T-helper 17 cell (primary cell): ENCODE measurements around the gene MARF1. TPM values are rescaled to one million over a fixed set of nuclear protein-coding genes. Genes with fewer than 3 reads are reported as not detected.

ENCODE experiments used
- ATAC-seq: fragments of 150-1000 bp; cut with Tn5 transposase; 2 replicates; pipeline ENCODE4 v1.10.0; 2021; ENCODE audit warnings: mild to moderate bottlenecking, moderate library complexity
- DNase-seq, 3 donors: peaks; one replicate each; pipeline versions ENCODE4 v3.0.0 to v3.0.0-alpha.2; 2020 to 2021
- H3K9me3 ChIP-seq: one replicate; pipeline ENCODE4 v1.7.0; 2013; ENCODE audit warnings: low read length, mild to moderate bottlenecking; ENCODE audit not compliant: control insufficient read depth, poor library complexity, severe bottlenecking
- H3K27ac Mint-ChIP-seq: one replicate; pipeline ENCODE4 v1.8.0; 2022; ENCODE audit warnings: mild to moderate bottlenecking, moderate library complexity, mixed read lengths
- H3K27me3 Mint-ChIP-seq: one replicate; pipeline ENCODE4 v1.8.0; 2022; ENCODE audit warnings: mixed read lengths
- H3K36me3 Mint-ChIP-seq: one replicate; pipeline ENCODE4 v1.8.0; 2022; ENCODE audit warnings: low read depth, mixed read lengths
- H3K4me1 Mint-ChIP-seq: one replicate; pipeline ENCODE4 v1.8.0; 2022; ENCODE audit warnings: mild to moderate bottlenecking, mixed read lengths
- H3K4me3 Mint-ChIP-seq: one replicate; pipeline ENCODE4 v1.8.0; 2022; ENCODE audit warnings: mild to moderate bottlenecking, moderate library complexity, mixed read lengths
- total RNA-seq, 4 donors: library from RNA in 2 of 4; stranded (reverse) in 2 of 4; gene quantifications; one replicate each; pipeline ENCODE4 v1.2.3 and lab custom pipeline; 2022 to 2026

Gene MARF1
- total RNA-seq, 2 donors from 2014 or later = 159 to 164 TPM

DNA sequence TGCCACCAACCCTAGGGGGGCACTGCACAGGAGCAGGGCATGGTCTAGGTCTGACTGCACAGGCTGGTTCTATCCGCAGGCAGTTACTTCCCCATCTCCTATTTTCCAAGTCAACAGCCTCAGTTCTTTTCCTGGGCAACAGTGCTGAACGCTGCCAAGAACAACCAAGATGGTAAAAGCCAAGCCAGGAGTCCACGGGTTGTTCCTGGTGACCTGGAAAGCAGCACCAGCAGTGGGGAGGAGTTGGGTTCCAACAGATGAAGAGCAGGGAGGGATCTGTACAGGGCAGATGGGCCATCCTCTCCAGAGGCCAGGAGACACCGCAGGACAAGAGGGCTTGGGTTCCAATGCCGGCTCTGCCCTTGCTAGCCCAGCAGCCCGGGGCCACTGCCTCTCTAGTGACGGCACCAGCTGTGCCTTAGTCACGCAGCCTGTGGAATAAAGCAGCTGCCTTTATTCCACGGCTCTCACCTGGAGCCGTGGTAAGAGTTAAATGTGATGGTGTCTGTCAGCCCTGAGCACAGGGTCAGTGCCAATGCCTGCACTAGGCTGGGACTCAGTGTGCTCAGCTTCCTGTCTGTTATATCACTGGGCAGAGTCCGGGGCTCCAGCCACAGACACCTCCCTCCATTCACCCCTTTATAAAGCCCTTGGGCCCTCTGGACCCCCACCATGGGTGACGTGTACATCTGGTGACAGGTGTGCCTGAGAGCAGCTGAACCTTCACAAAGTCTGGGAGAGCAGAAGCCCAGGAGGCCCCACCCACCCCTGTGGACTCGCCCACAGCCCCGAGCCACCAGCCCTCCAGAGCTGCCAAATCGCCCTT, 44.9 kb downstream of the MARF1 start:
- no peak for ATAC-seq
- Mint-ChIP-seq H3K36me3 (peaks cover 16% of the 10 kb centered on the region), H3K4me1 (peaks cover 15% of the 10 kb centered on the region), H3K27me3 (no peaks in the 10 kb centered on the region), H3K4me3 (no peak overlapping the region), H3K27ac (no peak overlapping the region)
- no peak for DNase-seq
- H3K9me3 ChIP-seq = no peaks in the 10 kb centered on the region

DNA sequence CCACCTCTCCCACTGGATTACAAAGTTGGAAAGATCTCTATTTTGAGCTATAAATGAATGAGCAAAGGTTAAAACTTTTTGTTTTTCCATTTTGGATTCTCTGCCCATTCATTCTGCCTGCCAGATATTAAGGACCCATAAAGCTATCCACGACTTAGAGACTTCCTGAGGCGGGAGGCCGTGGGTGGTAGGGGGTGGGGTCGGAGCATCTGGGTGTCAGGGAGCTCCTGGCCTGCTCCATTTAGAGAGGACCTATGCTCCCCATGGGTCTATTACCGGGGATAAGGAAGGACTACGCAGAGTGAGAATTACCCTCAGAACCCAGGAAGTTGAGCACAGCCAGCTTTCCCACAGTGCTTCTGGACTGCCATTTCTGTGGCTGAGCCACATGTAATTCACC, 45.8 kb downstream of the MARF1 start:
- no peaks in the 10 kb centered on the region for H3K9me3 ChIP-seq
- Mint-ChIP-seq H3K36me3 (peaks cover 12% of the 10 kb centered on the region), H3K27ac (no peak overlapping the region), H3K4me1 (peaks cover 11% of the 10 kb centered on the region), H3K4me3 (no peak overlapping the region), H3K27me3 (no peaks in the 10 kb centered on the region)
- no peak for DNase-seq
- ATAC-seq = no peak

DNA sequence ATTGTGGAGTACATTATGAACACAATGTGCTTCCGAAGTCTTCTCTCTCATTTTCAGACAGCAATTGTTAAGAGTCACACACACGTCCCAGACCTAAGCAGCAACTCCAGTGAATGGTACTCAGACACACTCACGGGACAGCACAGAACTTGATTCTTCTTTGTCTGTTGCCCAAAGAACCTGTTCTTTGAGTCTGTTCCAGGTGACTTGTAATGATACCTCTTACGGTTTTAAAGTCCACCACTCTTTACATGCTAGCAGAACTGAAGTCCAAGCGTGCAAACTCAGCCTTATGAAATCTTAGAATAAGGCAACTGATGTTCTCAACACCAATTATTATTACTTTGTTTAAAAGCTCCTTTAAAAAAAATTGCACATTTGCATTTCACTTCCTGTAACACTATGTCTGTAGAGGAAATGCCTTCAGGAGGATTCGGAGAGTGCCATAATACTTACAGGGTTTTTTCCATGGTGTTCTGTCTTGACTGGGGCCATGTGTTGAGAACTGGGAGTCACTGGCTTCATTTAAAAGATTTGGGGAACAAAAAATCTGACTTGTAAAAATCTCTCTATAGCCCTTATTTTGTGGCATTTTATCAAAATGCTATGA, 48.1 kb downstream of the MARF1 start:
- Mint-ChIP-seq H3K36me3 (peaks cover 3% of the 10 kb centered on the region), H3K4me1 (peaks cover 15% of the 10 kb centered on the region), H3K27ac (peak overlapping the region; percentile 69), H3K27me3 (no peaks in the 10 kb centered on the region), H3K4me3 (no peak overlapping the region)
- DNase-seq (no peak), ATAC-seq (no peak)
- no peaks in the 10 kb centered on the region for H3K9me3 ChIP-seq

DNA sequence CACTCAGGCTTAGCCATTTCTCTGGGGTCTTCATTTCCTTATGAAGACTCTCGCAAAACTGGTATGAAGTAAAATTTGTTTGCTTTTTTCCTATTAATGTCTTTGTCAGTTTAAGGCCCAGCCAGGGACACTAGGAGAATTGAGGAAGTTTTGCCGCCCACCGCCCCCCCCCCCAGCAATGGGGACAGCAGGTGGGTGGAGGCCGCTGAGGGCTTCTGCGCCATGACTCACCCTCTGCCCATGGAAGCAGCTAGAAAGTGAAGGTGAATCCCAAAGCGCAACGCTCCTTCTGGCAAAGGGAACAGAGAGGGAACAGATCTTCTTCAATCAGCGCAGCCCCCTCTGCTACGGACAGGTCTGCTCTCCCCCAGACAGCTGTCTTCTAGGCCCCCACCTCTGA, 49.7 kb downstream of the MARF1 start:
- DNase-seq (no peak), ATAC-seq (no peak)
- peaks cover 13% of the 10 kb centered on the region for H3K4me1 Mint-ChIP-seq
- no peak overlapping the region for H3K4me3 Mint-ChIP-seq
- H3K9me3 ChIP-seq = no peaks in the 10 kb centered on the region
- peaks cover 5% of the 10 kb centered on the region for H3K36me3 Mint-ChIP-seq
- H3K27me3 Mint-ChIP-seq = no peaks in the 10 kb centered on the region
- H3K27ac Mint-ChIP-seq = peak overlapping the region; percentile 69

DNA sequence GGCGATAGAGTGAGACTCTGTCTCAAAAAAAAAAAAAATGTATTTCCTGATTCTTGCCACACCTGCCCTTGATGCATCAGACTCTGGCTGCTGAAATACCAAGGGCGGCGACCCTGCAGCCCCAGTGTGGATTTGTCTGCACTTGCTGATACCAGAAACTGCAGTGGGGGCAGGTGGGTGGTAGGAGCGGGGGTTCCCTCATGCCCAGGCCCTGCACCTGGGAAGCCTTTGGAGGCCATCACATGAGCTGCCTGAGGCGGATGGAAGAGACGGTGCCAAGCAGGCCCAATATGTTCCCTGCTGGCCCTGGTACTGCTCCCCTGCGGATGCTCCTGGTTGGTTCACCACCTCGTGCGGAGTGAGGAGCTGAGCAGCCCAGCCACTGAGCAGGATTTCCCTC, 50.6 kb downstream of the MARF1 start:
- Mint-ChIP-seq H3K4me3 (no peak overlapping the region), H3K27ac (peak overlapping the region; percentile 99), H3K4me1 (peaks cover 13% of the 10 kb centered on the region), H3K36me3 (peaks cover 8% of the 10 kb centered on the region), H3K27me3 (no peaks in the 10 kb centered on the region)
- ATAC-seq = no peak
- no peak for DNase-seq
- no peaks in the 10 kb centered on the region for H3K9me3 ChIP-seq

DNA sequence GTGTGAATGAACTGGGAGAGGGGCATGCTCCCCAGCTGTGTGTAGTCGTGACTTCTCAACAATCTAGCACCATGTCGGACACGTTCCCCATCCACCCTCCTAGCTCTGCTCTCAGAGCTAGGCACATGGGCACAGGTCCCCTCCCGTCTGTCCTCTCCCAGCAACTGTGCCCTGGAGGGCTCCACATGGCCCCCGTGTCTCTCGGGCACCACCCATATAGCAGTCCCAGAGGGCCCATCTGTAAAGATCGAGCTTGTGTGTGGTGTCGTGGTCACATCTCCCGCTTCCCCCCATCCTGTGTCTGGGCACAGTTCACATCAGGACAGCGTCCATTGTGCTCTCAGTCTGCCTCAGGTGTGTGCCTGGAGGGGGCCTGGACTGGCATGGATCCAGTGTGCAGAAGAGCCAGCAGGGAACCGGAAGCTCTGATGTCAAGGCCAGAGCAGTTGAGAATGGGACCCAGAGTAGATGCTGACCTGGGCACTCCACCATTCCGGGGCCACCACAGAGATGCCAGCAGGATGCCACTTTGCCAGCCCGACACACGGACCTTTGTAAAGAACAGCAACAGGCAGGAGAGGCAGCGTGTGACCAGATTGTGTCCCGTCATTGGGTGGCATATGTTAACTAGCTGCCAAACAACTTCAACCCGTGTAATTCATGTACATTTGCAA, 55.7 kb downstream of the MARF1 start:
- no peaks in the 10 kb centered on the region for H3K9me3 ChIP-seq
- Mint-ChIP-seq H3K36me3 (peaks cover 8% of the 10 kb centered on the region), H3K27me3 (no peaks in the 10 kb centered on the region), H3K4me1 (peaks cover 13% of the 10 kb centered on the region), H3K27ac (no peak overlapping the region), H3K4me3 (no peak overlapping the region)
- ATAC-seq (no peak), DNase-seq (no peak)

DNA sequence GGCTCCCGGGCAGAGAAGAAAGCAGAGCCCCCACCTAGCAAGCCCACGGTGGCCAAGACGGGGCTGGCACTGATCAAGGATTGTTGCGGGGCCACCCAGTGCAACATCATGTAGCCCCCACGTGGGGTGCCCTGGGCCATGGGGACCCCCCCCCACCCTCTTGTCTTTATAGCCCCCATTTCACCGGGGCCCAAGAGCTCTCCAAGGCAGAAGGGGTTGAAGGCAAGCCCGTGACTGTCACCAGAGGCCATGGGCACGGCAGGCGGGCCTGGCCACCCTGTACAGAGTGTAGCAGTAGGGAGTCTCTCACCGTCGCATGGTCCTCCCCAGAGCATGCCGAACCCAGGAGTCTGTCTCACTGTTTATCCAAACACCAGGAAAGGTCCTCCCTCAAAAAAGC, 56.2 kb downstream of the MARF1 start:
- H3K9me3 ChIP-seq = no peaks in the 10 kb centered on the region
- ATAC-seq = no peak
- Mint-ChIP-seq H3K36me3 (peaks cover 8% of the 10 kb centered on the region), H3K4me1 (peaks cover 13% of the 10 kb centered on the region), H3K27me3 (no peaks in the 10 kb centered on the region), H3K27ac (no peak overlapping the region), H3K4me3 (no peak overlapping the region)
- no peak for DNase-seq

DNA sequence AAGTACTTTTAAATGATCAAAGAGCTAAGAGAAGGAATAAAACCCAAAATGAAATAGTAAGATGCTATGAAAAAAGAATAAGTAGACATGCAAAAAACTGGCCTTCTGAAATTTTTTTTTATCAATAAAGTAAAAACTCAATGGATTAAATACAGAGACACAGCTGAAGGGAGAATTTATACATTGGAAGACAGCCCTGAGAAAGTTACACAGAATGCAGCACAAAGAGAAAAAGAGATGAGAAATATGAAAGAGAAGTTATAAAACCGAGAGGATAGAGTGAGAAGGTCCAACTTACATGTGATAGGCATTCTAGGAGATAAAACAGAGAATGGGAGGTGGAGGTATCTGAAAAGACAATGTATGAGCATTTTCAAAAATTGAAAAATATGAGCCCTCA, 57.0 kb downstream of the MARF1 start:
- Mint-ChIP-seq H3K4me1 (peaks cover 9% of the 10 kb centered on the region), H3K27me3 (no peaks in the 10 kb centered on the region), H3K27ac (peak overlapping the region; percentile 68), H3K36me3 (peaks cover 8% of the 10 kb centered on the region), H3K4me3 (no peak overlapping the region)
- ATAC-seq (no peak), DNase-seq (no peak)
- H3K9me3 ChIP-seq = no peaks in the 10 kb centered on the region

DNA sequence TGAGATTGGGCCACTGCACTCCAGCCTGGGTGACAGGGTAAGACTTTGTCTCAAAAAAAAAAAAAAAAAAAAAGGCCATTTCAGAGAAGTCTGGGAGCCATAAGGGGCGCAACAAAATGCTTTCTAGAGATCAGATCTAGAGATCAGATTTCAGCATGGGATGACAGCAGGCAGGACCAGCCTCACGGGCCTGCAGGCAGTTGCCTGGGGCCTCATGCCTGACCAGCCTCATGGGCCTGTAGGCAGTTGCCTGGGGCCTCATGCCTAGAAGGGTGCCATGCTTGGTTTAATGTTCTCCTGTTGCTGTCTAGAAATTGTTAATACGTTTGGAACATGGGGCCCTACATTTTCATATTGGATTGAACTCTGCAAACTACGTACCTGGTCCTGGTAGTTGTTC, 59.4 kb downstream of the MARF1 start:
- H3K4me1 Mint-ChIP-seq = peaks cover 6% of the 10 kb centered on the region
- H3K9me3 ChIP-seq = no peaks in the 10 kb centered on the region
- H3K4me3 Mint-ChIP-seq = no peak overlapping the region
- peaks cover 8% of the 10 kb centered on the region for H3K36me3 Mint-ChIP-seq
- H3K27ac Mint-ChIP-seq = no peak overlapping the region
- no peak for DNase-seq
- no peak for ATAC-seq
- no peaks in the 10 kb centered on the region for H3K27me3 Mint-ChIP-seq

DNA sequence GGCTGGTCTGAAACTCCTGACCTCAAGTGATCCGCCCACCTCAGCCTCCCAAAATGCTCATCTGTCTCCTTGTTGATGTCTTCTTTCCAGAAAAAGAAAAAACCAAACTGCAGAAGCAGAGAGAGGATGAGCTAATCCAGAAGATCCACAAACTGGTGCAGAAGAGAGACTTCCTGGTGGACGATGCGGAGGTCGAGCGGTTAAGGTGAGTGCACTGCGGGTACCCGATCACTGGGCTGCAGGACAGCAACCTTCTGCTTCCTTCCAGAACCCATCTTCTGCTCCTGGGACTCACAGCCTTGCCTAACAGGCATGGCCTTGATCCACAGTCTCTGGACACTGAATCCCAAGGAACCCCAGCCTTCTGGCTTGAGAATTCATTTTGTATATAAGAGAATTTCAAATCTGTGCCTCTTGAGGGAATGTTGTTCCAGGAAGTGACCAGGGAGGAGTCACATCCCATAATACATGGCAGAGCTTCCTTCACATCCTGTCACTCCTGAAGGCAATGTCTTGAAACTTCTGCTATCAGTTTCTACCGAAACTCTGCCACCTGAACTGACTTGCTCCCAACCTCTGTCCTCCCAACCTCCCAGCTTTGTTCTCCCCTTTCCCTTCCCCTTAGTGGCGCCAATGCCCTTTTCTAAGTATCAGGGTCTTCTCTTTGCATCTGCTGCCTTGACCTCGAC, 61.7 kb downstream of the MARF1 start:
- Mint-ChIP-seq H3K27me3 (no peaks in the 10 kb centered on the region), H3K4me1 (peaks cover 6% of the 10 kb centered on the region), H3K4me3 (no peak overlapping the region), H3K27ac (peak overlapping the region; percentile 32), H3K36me3 (peaks cover 4% of the 10 kb centered on the region)
- ATAC-seq (no peak), DNase-seq (no peak)
- no peaks in the 10 kb centered on the region for H3K9me3 ChIP-seq

DNA sequence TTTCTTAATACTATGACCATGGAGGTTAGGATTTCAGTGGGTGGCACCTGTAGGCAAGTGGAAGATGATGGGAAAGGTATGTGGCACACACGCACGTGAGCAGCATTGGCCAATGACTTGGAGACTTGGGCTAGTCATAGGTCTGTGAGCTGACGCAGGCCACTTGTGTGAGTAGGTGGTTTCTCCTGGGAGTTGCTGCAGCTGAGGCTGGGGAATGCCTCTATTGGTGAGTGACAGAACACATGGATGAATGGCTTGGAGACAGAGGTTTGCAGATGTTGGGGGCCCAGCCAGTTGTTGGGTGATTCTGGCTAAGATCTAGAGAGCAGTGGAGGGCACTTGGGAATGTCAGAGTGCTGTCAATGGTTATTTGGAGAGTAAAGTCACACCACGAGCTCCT, 64.1 kb downstream of the MARF1 start:
- no peaks in the 10 kb centered on the region for H3K9me3 ChIP-seq
- ATAC-seq (no peak), DNase-seq (no peak)
- H3K4me3 Mint-ChIP-seq = no peak overlapping the region
- H3K4me1 Mint-ChIP-seq = peaks cover 8% of the 10 kb centered on the region
- H3K36me3 Mint-ChIP-seq = peaks cover 2% of the 10 kb centered on the region
- no peaks in the 10 kb centered on the region for H3K27me3 Mint-ChIP-seq
- no peak overlapping the region for H3K27ac Mint-ChIP-seq

DNA sequence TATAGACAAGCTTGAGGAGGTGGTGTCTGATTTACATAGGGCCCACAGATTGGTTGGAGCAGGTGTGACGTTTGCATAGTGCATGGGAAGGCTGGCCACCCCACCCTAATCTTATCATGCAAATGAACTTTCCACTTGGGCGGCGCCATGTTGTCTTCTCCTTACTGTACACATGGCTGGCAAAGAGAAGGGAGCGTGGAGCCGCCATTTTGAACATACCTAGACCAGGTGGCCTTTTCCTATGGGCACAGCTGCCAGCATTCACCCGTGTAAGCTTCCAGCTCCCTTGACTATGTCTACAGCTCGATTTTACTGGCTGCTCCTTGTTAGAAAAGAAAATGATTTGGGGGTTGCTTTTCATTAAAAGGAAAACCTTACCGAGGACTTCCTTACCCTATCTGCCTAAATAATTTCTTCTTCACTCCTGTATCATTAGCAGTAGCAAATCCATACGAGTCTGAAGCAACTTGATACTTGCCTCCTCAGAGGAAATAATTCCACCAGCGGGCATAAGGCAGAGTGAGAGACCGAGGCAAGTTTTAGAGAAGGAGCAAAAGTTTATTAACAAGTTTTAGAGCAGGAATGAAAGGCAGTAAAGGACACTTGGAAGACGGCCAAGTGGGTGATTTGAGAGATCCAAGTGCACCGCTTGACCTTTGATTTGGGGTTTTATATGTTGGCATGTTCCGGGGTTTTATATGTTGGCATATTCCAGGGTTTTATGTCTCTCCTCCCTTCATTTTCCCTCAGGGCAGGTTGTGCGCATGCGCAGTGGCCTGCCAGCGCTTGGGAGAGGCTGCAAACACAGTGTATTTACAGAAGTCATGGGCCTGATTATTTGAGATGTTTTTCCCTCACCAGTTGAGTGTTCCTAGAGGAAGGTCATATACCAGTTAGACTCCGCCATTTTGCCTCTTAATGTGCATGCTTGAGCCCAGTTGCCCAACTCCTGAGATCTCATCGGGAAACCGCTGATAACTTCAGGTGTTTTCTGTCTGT, 65.7 kb downstream of the MARF1 start:
- no peaks in the 10 kb centered on the region for H3K27me3 Mint-ChIP-seq
- H3K36me3 Mint-ChIP-seq = peaks cover 2% of the 10 kb centered on the region
- peaks cover 5% of the 10 kb centered on the region for H3K4me1 Mint-ChIP-seq
- no peak for ATAC-seq
- H3K9me3 ChIP-seq = no peaks in the 10 kb centered on the region
- no peak for DNase-seq
- no peak overlapping the region for H3K27ac Mint-ChIP-seq
- H3K4me3 Mint-ChIP-seq = no peak overlapping the region
